CMK (cell line): ENCODE results near the gene FOXP2.

ENCODE experiments used
- DNase-seq: peaks from one replicate; pipeline ENCODE4 v3.0.0-alpha.2; 2010; ENCODE audit warnings: low read depth

Gene FOXP2

DNA sequence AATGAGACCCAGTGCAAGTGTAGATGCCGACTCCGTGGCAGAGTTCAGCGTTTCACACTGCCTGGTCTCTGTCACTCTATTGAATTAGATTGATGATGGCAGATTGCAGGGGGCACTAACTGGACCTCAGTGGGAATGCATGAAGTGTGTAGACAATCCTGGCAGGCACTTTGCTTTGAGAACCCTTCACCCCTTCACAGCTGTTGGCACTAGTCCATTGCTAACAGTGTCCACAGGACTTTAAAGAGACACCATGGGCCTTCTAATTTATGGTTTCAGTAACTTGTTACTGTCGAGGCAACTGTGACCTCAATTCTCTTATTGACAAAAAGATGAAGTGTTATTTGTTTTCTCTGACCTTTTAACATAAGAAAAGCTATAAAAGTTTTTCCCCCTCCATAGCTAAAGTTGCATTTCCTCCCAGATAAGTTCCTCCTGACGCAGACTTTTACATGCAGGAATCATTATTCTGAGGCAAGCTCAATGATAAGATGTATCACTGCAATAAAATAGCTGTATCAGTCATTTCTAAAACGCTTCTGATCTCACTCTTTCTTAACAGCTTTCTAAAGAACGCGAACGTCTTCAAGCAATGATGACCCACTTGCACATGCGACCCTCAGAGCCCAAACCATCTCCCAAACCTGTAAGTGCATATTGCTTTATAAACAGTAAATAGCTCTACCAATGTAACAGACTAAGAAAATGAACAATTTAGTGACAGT, 238.9 kb downstream of the FOXP2 start:
- DNase-seq: no peak

DNA sequence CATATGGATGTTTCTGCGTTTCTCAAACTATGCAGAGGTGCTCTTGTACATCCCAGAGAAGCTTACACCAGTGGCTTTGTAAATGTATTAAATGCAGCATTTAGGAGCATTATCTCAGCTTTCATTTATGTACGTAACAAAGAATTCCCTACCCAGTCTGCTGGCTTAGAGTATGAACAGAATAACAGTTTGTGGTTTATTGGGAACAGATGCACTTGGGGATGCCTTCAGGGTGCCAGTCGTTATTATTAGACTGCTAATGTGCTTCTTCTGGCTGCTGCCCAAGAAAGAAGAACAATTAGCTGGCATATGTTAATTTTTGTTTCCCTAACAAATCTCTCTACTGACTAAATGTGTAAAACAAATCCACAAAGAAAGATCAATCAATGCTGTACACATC, 241.9 kb downstream of the FOXP2 start:
- no peak for DNase-seq

DNA sequence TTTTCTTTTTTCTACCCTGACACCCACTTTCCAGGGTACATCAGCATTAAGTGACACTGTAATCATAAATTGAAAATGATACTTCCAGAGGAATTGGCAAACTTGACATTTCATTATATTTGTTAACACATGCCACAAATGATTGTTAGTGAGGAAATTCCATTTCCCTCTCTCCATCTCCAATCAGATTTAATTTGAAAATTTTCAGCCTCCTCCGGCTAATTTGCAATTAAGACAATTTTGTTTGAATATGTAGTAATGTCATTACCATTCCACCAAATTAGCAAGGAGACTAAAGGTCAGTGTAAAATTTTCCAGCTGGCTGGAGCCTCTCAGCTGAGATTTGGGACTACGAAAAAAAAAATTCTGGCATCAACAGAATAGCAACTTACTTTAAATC, 242.7 kb downstream of the FOXP2 start:
- no peak for DNase-seq

DNA sequence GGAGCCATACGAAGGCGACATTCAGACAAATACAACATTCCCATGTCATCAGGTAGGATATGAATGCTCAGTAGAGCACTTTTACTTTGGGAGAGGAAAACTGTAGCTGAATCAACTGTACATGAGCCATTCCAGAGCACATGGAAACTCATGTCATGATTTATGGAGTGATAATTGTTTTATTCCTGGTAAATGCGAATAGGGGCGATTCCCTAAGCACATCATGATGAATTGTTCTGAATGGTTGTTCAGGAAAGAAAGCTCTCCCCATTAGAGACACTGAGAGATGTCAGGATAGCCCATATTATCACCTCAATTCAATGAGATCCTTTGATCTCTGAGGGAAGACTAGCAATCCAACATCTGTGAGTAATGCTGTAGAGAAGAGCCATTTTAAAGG, 243.6 kb downstream of the FOXP2 start:
- DNase-seq: no peak

DNA sequence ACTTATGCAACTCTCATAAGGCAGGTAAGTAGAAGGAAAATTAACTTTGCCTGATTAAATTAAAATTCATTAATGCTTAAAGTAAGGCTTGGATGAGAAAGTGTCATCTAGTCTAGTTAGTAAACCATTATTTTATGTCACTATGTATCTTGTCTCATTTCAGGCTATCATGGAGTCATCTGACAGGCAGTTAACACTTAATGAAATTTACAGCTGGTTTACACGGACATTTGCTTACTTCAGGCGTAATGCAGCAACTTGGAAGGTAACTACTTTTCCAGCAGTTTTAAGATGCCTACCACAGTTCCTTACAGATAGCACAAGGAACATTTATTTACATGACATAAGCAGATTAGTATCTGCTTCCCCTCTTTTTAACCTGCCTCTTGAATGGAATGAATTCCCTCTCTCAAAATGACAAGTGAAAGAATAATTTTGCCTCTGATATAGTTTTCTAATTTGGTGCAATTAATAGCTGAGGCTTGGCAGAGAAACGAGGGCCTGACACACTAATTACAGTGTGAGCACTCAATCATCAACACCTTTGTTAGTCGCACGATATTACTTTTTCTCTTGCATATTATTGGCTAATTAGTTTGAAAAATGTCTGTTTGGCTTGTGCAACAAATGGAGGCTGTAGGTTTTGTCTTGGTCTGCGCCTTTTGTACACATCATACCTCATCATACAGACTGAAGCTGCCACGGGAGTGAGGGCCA, 245.0 kb downstream of the FOXP2 start:
- no peak for DNase-seq

DNA sequence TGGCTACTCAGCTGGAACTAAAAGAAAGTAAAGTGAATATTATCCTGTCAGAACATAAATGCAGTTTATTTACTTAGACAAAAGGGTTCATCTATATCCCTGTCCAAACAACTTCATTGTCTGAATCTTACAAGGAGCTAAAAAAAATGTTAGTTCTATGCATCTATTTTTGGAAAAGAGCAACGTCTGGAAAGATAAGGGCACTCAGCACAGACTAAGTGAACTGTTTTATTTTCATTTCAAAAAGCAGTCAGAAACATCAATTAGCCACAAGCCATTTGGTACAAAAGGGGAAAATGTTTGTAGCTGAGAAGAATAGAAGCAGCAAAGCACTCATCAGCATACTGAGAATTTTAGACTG, 245.5 kb downstream of the FOXP2 start:
- no peak for DNase-seq

DNA sequence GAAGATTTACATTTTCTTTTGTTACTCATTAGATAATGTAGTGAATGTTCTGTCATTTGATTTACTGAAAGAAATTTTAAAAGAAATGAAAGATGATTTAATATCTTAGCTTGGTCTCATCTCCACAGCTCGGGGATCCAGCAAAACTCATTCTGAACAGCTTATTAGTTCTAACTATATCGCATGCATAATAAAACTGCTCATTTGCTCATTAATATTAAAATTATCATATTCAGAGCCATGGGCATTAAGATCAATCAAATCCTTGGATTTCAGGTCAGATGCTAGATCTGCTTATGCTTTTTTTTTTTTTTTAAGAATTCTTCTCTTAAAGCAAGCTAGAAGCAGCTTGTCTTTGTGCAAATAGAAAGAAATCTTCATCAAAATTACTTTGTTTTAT, 246.1 kb downstream of the FOXP2 start:
- DNase-seq: no peak

DNA sequence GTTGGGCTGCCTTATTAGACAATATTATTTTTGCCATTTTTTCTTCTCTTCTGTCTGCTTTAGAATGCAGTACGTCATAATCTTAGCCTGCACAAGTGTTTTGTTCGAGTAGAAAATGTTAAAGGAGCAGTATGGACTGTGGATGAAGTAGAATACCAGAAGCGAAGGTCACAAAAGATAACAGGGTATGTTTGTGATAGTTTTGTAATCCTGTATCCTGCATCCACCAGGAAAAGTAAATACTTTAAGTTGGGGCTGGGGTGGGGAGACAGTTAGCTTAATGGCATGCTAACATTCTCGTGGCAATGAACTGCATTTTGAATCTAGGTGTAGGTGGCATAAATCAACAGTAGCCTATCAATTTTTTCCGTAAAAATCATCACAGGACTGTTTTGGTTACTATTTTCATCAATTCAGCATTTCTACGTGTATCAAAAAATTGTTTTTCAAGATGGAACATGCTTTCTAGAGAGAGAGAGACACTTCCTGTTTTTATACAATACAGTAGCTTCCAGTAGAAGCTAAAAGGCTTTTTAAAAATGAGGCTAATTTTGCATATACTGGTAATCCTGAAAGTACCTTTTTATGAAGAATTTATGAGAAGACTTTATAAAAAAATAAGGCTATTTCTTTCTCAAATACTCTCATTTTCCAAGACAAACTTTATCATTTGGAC, 247.5 kb downstream of the FOXP2 start:
- no peak for DNase-seq

DNA sequence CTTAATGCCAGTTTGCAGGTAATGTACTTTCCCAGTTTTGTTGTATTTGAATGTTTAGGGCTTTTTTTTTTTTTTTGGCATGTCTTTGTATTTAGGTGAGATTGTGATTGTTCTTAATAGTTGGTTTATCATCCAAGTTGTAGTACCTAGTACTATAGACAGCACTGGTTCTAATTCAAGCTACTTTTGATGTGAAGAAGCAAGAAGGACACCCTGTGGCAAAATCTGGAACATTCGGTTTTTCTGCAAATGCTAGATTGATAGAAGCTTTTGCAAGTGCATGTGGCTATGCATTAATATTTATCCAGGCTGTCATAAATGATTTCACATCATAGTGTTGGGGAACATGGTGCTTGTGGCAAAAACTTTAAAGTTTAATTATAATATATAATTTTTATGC, 248.9 kb downstream of the FOXP2 start:
- no peak for DNase-seq

DNA sequence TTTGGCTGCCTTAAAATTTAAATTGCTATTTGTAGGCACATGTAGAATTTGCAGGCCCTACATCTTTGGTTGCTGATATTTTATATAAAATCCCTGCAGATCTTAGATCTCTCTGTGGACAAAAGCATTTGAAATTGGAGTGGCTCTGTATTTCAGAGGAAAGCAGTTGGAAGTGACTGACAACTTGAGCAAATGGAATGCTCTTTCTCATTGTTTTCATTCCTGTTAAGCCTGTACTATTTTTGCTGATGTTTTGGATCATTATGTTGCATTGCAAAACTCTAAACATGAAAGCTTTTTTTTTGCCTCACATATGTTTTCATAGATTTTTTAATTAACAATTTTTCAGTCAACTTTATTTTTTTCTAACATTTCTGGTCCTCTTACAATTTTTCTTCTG, 256.1 kb downstream of the FOXP2 start:
- no peak for DNase-seq

DNA sequence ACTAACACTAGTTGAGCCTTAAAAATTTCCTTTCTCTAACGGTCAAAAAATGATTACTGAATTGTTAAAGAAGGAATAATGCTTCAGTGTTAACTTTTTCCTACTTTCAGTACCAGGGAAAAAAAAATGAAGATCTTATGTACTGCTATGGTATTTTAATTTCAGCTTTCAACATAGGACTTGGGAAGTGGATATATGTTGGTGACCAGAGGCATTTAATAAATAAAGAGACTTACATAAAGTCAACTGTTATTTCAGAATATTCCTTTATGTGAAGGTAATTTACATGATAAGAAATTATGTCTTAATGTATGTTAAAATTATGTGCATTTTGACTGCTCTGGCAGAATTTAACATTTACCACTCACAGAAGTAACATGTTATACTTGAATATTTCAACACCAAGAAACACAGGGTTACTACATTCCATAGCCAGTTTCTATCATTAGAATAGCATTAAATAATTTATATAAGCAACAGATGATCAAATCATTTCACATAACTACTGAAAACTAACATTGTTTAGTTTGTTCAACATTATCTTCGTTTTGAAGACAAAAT, 257.0 kb downstream of the FOXP2 start:
- no peak for DNase-seq

DNA sequence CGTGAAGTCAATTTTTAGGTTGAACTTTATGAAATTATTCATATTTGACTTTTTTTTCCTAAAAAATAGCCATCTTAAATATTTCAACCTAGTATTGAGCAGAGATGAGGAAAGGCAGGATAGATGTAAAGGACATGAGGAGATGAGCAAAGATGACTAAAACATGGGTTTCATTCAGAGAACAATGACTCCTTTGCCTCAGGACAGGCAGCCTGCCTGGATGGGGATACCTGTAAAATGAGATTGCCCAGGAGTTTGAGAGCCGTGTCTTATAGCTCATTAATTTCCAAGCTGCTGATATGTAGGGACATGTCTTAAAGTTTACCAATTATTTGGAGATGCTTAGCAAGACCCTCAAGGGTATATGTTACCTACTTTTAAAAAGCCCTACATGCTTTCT, 263.5 kb downstream of the FOXP2 start:
- DNase-seq: no peak

DNA sequence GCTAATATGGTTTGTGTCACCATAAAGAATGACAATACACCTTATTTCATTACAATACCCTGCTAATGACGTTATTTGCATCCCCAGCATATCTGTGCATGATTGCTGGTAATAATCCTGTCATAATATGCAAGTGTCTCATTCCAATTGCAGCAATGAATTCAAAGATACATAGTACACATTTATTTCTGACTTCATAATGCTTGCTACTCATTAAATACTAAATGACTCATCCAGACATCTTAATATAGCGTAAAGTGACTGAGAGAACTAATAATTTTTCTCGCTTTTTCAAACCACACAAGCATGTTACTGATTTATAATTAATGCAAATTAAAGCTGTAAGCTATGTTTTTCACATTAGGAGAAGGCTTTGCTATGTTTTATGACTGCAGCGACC, 272.6 kb downstream of the FOXP2 start:
- no peak for DNase-seq

DNA sequence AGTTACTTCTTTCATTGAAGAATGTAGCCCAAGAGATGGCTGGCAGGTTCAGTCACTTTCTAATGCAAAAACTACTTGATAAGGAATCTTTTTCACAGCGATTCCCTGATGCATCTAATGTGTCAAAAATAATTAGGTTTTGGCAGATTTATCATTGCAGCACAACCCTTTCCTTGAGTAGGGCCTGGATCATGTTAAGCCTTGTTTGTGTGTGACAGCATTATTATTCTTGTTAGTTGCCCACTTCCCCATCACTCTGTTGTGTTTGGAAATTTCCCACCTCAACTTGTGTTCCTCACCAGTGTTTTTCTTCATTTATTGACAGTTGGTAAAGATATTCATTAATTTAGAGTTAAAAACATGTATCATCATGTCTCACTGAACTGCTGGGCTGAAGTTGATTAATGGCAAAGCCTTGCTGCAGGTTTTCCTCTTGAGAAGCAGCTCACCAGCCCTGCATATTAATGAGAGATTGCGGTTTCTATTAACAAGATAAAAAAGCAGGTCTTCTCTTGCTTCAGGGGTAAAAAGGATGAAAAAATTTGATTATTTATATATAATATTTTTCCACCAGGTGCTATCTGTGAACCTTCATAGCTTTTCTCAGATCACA, 273.9 kb downstream of the FOXP2 start:
- DNase-seq: no peak

DNA sequence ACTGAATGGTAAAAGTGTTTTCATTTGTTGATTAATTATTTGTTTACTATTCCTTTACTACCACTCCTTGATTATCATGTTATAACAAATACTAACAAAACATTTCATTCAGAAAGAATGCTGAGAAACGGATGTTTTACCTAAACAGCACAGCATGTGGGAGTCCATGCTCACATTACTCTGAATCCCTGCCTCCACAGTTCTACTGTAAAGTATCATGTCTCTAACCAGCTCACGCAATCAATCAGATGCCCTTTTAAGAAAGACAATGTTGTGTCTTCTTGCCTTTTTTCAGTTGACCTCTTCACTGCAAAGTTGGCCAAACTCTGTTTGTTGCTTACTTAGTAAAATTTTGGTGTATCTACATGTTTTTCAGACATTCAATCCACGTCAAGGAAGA, 274.8 kb downstream of the FOXP2 start:
- no peak for DNase-seq

DNA sequence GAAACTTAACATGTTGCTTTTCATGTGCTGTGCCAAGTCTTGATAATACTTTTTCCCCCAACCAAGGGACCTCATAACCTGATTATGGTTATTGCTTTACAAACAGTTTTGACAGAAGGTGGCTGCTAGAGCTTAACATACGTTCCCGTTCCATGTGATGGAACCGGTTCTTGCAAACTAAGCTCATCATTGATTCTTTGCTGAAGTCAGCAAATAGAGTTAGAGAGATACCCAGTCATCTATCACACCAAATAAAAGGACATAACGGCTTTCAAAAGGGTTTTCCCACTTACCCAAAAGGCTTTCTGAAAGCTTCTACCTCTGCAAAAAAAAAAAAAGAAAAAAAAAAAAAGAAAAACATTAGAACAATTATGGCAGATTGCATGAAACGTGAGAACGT, 277.0 kb downstream of the FOXP2 start:
- no peak for DNase-seq

DNA sequence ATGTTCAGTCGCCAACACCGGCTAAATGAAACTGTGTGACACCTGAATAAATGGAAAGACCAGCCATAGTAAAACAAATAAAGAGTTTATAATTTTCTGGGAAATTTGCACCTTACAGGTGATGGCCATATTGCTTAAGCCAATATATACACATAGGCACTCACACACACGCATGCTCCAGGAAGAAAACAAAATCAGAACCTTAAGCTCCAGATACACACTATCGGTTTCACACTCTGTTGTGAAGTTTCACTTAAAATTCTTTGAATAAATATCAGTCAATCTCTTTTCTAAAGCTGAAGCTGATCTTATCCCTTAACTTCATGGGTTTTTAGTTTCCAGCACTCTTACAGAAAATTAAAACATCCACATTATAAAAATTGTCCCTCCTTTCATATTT, 280.6 kb downstream of the FOXP2 start:
- DNase-seq: no peak

DNA sequence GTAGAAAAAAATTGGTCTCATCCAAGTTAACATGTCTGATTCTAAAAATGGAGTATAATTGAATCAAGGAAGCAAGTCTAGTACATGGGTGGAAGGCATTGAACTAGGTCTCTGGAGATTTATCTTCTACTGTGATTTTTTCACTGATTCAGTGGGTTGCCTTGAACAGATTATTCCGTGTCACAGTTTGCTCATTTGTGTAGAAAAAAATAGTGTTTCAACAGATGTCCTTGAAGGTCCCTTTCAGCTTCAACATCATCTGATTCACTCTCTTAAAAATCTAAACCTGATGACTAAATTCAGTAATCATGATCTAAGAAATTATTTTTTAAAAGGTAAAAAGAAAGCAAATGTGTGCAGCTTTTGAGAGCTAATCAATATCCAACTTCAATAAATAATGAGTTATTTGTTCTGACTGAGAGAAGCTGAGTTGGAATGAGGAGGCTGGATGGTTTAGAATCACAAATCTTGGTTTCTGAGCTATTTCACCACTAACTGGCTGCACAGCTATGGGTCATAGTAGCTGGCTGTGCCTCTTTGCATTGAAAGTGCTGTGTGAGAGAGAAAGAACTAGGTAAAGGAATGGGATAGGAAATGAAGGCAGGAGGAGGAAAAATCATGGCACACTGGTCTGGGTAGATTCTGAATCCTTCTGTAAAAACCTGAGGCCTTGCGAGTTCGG, 285.8 kb downstream of the FOXP2 start:
- DNase-seq: no peak

DNA sequence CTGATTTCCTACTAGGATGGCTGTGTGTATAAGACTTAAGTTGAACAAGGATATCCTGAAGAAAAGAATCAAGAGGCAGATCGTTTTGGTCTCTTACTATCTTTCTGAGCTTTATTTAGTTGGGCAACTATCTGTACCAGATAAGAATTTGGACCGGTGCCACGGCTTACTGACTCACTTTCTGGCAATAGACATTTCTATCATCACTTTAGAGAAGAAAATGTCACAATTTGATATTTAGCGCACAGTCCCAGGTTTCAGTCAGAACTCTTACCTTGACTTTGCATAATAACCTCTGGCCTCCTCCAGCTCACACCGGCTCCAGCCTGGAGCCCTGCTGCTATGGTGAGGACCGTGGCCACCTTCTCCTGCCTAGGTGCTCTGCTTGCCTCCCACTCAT, 289.1 kb downstream of the FOXP2 start:
- no peak for DNase-seq

DNA sequence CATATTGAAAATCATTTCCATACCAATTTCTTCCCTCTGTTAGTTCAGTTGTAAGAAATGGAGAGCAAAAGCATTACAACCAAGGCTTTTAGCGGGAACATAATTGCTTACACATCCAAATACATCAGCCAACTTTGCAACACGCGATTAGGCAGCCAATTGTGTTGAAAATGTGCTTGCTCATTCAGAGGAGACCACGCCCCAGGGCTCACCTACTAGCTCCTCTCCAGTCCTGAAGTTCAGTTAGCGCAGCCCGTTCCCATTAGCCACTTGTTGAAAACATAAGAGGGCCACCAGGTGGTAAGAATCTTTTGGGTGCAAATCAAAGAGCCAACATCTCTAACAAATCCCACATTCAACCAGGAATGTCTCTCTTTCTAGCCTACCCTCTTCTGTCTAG, 294.0 kb downstream of the FOXP2 start:
- DNase-seq: no peak

DNA sequence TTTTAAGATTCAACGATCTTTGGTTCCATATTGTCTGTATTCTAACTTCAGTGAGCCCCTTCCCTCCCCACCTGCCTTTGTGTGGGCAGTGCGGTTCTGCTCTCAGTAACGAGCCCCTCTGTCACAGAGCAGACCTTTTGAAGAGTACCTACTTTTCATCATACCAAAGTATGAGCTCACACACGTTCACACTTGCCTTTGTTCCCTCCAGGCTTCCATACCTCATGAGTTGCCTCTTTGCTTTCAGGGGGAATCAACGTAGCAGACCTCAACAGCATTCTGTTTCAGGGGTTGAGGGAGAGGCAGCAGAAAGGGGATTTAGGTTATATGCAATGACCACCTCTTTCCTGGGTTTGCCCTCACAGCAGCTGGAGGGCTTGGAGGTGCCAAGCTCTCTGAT, 295.9 kb downstream of the FOXP2 start:
- DNase-seq: no peak

DNA sequence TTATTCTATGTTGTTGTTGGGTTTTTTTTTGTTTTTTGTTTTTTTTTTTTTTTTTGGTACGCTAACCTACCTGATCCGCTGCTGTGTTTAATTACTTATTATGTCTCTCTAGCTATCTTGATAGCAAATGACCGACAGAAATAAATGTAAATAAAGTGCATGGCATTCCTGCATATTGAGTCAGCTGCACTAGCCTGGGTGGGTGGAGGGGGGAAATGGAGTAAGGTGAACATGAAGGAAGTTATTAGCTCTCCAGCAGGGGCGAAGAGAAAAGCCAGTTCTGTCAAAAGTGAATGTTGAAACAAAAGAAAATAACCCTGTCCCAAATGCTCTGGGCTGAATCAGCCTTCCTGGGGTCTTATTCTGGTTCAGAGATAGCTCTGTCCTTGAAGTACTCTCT, 296.6 kb downstream of the FOXP2 start:
- no peak for DNase-seq
